Activated B cell treated with CpG ODN at 0.5 μM for 24 hours (primary cell): ENCODE data around the gene ARID4B. TPM values are rescaled to one million over a fixed set of nuclear protein-coding genes. Genes with fewer than 3 reads are reported as not detected.

Source experiments
- ATAC-seq: fragments of 200-7000 bp; cut with Tn5 transposase; one replicate; pipeline ENCODE4 v1.10.0; 2021; ENCODE audit warnings: low read depth, mild to moderate bottlenecking, moderate library complexity
- CTCF ChIA-PET: fragments of 350-600 bp; sonication (Branson Sonifier 250); formaldehyde crosslinking; loops from one replicate; lab custom pipeline; 2021; ENCODE audit warnings: antibody characterized with exemption; lab: Charles Lee
- POLR2A ChIA-PET: fragments of 350-600 bp; sonication (Branson Sonifier 250); formaldehyde crosslinking; loops from one replicate; lab custom pipeline; 2021; ENCODE audit warnings: antibody characterized with exemption; lab: Charles Lee
- DNase-seq: peaks from one replicate; pipeline ENCODE4 v3.0.0; 2022
- H3K27ac Mint-ChIP-seq: one replicate; pipeline ENCODE4 v1.8.0; 2020; ENCODE audit warnings: mixed read lengths
- H3K27me3 Mint-ChIP-seq: one replicate; pipeline ENCODE4 v1.8.0; 2021; ENCODE audit warnings: mixed read lengths
- H3K36me3 Mint-ChIP-seq: one replicate; pipeline ENCODE4 v1.8.0; 2021; ENCODE audit warnings: low read depth, mixed read lengths
- H3K4me1 Mint-ChIP-seq: one replicate; pipeline ENCODE4 v1.8.0; 2021; ENCODE audit warnings: mixed read lengths
- H3K4me3 Mint-ChIP-seq: one replicate; pipeline ENCODE4 v1.8.0; 2020; ENCODE audit warnings: mild to moderate bottlenecking, mixed read lengths
- H3K9me3 Mint-ChIP-seq: one replicate; pipeline ENCODE4 v1.8.0; 2020; ENCODE audit warnings: mixed read lengths
- intact Hi-C: fragments of 100-400 bp; cut with micrococcal nuclease; formaldehyde crosslinking; loops from one replicate; pipeline ENCODE4 v1.15.1; 2024
- total RNA-seq: library from RNA; stranded (reverse); gene quantifications from 2 replicates; pipeline ENCODE4 v1.2.3, GENCODE V29; 2022
- TF ChIP-seq, protein P1 (sequence below): fragments of 200-600 bp; IDR thresholded peaks from one replicate; pipeline ENCODE4 v1.8.0; 2022; ENCODE audit warnings: antibody characterized with exemption, mild to moderate bottlenecking

Gene ARID4B
- total RNA-seq, 1 donor from 2014 or later, result 78.5 TPM

- no peak overlapping the region for H3K4me3 Mint-ChIP-seq
- intact Hi-C loops, result no loop called here
- DNase-seq (no peak), ATAC-seq (no peak)
- H3K9me3 Mint-ChIP-seq, result no peaks in the 10 kb centered on the region
- CTCF ChIA-PET, result no interaction called here
- TF ChIP-seq, protein P1, sequence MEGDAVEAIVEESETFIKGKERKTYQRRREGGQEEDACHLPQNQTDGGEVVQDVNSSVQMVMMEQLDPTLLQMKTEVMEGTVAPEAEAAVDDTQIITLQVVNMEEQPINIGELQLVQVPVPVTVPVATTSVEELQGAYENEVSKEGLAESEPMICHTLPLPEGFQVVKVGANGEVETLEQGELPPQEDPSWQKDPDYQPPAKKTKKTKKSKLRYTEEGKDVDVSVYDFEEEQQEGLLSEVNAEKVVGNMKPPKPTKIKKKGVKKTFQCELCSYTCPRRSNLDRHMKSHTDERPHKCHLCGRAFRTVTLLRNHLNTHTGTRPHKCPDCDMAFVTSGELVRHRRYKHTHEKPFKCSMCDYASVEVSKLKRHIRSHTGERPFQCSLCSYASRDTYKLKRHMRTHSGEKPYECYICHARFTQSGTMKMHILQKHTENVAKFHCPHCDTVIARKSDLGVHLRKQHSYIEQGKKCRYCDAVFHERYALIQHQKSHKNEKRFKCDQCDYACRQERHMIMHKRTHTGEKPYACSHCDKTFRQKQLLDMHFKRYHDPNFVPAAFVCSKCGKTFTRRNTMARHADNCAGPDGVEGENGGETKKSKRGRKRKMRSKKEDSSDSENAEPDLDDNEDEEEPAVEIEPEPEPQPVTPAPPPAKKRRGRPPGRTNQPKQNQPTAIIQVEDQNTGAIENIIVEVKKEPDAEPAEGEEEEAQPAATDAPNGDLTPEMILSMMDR, result no peak
- H3K27ac Mint-ChIP-seq, result no peak overlapping the region
- no peaks in the 10 kb centered on the region for H3K27me3 Mint-ChIP-seq
- H3K4me1 Mint-ChIP-seq, result no peaks in the 10 kb centered on the region
- peaks cover 59% of the 10 kb centered on the region for H3K36me3 Mint-ChIP-seq
- POLR2A ChIA-PET, result interaction anchor here (1.4 kb wide), 1 partner anchor 10 kb away, joined by 3 read pairs; no protein-coding TSS in a partner anchor
Measured at GRCh38 chr1:235181561-235182245, 146.3 kb downstream of the ARID4B start.

DNA sequence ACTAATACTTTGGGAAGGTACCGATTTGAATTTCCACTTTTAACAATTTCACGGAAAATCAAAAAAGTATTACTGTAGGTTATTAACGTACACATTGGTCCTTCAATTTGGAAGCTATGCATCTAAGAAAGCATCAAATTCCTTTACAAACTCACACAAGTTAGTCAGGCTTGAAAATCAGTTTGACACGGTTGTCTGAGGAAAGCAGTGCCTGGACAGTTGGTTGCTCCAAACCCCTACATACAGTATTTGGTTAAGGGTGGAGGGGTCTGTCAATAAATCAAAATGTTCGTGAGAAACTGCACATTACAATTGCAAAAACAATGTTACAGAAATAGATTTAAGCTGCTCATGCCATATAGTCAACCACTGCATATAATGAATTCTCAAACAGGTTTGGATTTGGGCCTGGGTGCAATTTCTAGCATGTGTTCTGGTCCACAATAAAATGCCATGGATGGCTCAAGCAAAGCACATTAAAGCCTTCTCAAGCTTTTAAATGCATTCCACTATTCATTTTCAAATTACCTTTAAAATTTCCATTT, 147.0 kb downstream of the ARID4B start:
- Mint-ChIP-seq H3K27me3 (no peaks in the 10 kb centered on the region), H3K4me3 (no peak overlapping the region), H3K9me3 (no peaks in the 10 kb centered on the region), H3K4me1 (no peaks in the 10 kb centered on the region), H3K27ac (no peak overlapping the region), H3K36me3 (peaks cover 62% of the 10 kb centered on the region)
- no peak for DNase-seq
- CTCF ChIA-PET, result no interaction called here
- no peak for ATAC-seq
- POLR2A ChIA-PET, result interaction anchor here (1.4 kb wide), 1 partner anchor 9 kb away, joined by 3 read pairs; no protein-coding TSS in a partner anchor
- TF ChIP-seq, protein P1, result no peak
- intact Hi-C loops, result no loop called here

DNA sequence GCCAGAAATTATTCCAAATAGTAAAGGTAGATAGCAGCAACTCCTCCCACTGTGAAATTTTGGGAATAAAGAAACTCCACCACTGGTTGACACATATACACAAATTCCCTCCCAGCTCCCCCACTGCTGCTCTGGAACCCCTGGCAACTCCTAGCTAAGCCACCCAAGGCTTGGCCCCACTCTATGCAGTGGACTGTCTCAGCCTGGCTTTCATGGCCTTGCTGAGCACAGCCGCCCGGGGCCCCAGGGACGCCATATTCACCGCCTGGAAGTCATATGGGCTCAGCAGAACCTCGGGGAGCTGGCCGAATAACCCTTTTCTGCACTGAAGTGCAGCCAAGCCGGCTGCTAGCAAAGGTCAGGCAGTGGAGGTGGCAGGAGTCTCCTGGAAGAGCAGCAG, 151.5 kb downstream of the ARID4B start:
- TF ChIP-seq, protein P1, result no peak
- Mint-ChIP-seq H3K36me3 (peaks cover 75% of the 10 kb centered on the region), H3K27me3 (no peaks in the 10 kb centered on the region), H3K9me3 (no peaks in the 10 kb centered on the region), H3K27ac (no peak overlapping the region), H3K4me3 (no peak overlapping the region), H3K4me1 (no peaks in the 10 kb centered on the region)
- ChIA-PET CTCF (no interaction called here), POLR2A (interaction anchor here (0.7 to 0.8 kb wide), 2 partner anchors 15 to 481 kb away, joined by 3 to 4 read pairs; partner anchors contain the start of gene RBM34)
- DNase-seq (no peak), ATAC-seq (no peak)
- intact Hi-C loops, result no loop called here

DNA sequence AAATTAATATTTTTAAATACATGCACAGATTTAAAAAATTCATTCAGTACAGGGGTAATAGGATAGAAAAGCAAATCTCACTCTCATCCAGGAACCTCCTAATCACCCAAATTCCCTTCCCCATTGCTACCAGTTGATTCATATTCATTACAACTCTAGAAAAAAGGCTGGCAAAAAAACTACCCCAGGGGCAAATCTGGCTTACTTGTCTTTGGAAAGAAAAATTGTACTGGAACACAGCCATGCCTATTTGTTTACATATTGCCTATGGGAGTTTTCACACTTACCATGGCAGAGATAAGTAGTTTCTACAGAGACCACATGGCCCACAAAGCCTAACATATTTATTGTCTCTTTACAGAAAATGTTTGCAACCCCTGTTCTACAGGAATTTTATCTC, 158.0 kb downstream of the ARID4B start:
- ChIA-PET POLR2A (no interaction called here), CTCF (no interaction called here)
- TF ChIP-seq, protein P1, result no peak
- Mint-ChIP-seq H3K27me3 (no peaks in the 10 kb centered on the region), H3K36me3 (peaks cover 65% of the 10 kb centered on the region), H3K27ac (no peak overlapping the region), H3K4me3 (no peak overlapping the region), H3K9me3 (no peaks in the 10 kb centered on the region), H3K4me1 (no peaks in the 10 kb centered on the region)
- intact Hi-C loops, result loop anchor here (10.0 kb wide), 1 partner anchor 65 kb away; no protein-coding TSS in a partner anchor
- DNase-seq (no peak), ATAC-seq (no peak)

GRCh38 chr1:235168375-235168774, 159.6 kb downstream of the ARID4B start:
- no peaks in the 10 kb centered on the region for H3K4me1 Mint-ChIP-seq
- peaks cover 2% of the 10 kb centered on the region for H3K9me3 Mint-ChIP-seq
- no peak for ATAC-seq
- no peak overlapping the region for H3K4me3 Mint-ChIP-seq
- CTCF ChIA-PET, result no interaction called here
- no peaks in the 10 kb centered on the region for H3K27me3 Mint-ChIP-seq
- intact Hi-C loops, result loop anchor here (10.0 kb wide), 1 partner anchor 64 kb away; no protein-coding TSS in a partner anchor
- peaks cover 50% of the 10 kb centered on the region for H3K36me3 Mint-ChIP-seq
- POLR2A ChIA-PET, result interaction anchor here (0.9 kb wide), 1 partner anchor 23 kb away, joined by 4 read pairs; no protein-coding TSS in a partner anchor
- no peak for DNase-seq
- TF ChIP-seq, protein P1, result no peak
- no peak overlapping the region for H3K27ac Mint-ChIP-seq
